Fibroblast of villous mesenchyme (primary cell): Measurements from ENCODE around the gene RUNX1. TPM values are rescaled to one million over a fixed set of nuclear protein-coding genes. Genes with fewer than 3 reads are reported as not detected.

Experiments used
- DNase-seq: peaks from one replicate; pipeline ENCODE4 v3.0.0-alpha.2; 2010; ENCODE audit warnings: low read depth
- H3K4me3 ChIP-seq: 2 replicates; pipeline ENCODE4 v1.5.1; 2011; ENCODE audit warnings: low read depth, mild to moderate bottlenecking, low read length
- total RNA-seq: library from RNA; depleted of rRNA; stranded (reverse); fragments of >200 nt; gene quantifications from 2 replicates; pipeline ENCODE4 v1.2.3, GENCODE V29; 2012
- TF ChIP-seq, protein P1 (sequence below): IDR thresholded peaks from 2 replicates; pipeline ENCODE4 v1.5.1; 2012; ENCODE audit warnings: low read depth, mild to moderate bottlenecking, low read length; ENCODE audit not compliant: insufficient read depth

The RUNX1 gene
- total RNA-seq, 1 donor, result 21.6 TPM

GRCh38 chr21:34838956-34839820 lies 209.9 kb downstream of the RUNX1 start:
- TF ChIP-seq, protein P1, sequence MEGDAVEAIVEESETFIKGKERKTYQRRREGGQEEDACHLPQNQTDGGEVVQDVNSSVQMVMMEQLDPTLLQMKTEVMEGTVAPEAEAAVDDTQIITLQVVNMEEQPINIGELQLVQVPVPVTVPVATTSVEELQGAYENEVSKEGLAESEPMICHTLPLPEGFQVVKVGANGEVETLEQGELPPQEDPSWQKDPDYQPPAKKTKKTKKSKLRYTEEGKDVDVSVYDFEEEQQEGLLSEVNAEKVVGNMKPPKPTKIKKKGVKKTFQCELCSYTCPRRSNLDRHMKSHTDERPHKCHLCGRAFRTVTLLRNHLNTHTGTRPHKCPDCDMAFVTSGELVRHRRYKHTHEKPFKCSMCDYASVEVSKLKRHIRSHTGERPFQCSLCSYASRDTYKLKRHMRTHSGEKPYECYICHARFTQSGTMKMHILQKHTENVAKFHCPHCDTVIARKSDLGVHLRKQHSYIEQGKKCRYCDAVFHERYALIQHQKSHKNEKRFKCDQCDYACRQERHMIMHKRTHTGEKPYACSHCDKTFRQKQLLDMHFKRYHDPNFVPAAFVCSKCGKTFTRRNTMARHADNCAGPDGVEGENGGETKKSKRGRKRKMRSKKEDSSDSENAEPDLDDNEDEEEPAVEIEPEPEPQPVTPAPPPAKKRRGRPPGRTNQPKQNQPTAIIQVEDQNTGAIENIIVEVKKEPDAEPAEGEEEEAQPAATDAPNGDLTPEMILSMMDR, result no peak
- peak overlapping the region; percentile 47 for H3K4me3 ChIP-seq
- DNase-seq, result no peak

- TF ChIP-seq, protein P1, result no peak
- DNase-seq, result peak; percentile 51
- H3K4me3 ChIP-seq, result peak overlapping the region; percentile 47
Measured at GRCh38 chr21:34836933-34837505, 212.1 kb downstream of the RUNX1 start.

DNA sequence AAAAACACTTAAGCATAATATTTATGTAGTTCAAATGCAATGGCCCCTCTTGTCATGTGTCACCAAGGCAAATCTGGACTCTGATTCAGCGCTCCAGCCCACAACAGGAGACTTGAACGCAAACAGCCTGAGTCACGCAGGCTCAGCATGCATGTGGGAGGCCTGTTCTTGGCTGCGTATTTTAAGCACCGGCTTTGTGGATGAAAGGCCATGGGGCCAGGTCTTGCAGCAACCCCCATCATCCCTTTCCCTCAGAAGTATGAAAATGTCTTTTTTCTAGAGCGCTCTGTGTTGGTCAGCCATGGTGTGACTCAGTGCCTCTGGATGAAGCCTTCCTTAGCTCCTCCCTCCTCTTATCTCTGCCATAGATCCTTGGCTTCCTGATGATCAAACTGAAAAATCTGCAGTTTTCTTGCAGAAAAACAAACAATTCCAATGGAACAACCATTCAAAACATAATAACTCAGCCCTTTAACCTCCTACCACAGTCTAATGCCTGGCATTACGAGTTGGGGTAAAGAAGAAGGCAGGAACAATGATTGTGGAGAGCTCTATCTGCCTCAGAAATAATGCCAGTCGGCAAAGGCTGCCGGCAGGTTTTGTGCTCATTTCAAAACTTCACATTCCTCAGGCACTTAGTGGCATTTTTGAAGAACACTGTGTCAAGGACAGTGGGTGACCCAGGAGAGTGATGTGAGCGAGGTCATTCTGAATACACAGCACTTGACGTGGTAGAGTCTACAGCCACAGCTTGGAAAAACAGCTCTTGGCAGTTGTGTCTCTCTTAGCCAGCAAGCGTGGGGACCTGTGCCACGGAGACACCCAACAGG lies 212.8 kb downstream of the RUNX1 start:
- TF ChIP-seq, protein P1, result no peak
- peak; percentile 100 for DNase-seq
- H3K4me3 ChIP-seq, result peak overlapping the region; percentile 47

- TF ChIP-seq, protein P1, result no peak
- no peak overlapping the region for H3K4me3 ChIP-seq
- peak; percentile 91 for DNase-seq
Measured at GRCh38 chr21:34835526-34835925, 213.6 kb downstream of the RUNX1 start.

DNA sequence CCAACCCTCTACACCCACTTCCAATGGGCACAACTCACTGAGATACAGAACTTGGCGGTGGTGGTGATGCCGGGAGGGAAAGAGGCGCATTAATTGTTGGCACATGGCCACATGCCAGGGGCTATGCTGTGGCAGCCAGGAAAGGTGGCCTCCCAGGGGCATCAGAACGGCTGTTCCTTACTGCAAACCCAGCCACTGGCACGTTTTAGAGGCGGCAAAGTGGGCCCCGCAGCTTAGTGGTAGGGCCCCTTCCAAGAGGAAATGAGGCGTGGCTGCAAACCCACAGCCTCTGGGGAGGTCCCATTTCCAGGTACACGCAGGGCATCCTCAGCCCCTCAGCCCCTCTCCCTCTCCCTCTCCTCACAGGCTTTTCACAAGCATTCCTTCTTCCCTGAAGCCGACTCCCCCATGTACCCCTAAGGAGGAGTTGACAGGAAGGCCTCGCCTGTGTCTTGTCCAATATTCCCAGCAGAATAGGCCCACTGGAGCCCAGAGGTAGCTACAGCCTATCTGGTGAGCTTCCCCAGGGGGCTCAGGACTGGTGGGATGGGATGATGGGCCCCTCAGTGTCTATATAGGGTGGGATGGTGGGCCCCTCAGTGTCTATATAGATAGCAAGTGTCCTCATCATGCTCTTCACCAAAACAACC lies 214.1 kb downstream of the RUNX1 start:
- no peak for DNase-seq
- TF ChIP-seq, protein P1, result no peak
- H3K4me3 ChIP-seq, result no peak overlapping the region

GRCh38 chr21:34834290-34834689 lies 214.8 kb downstream of the RUNX1 start:
- TF ChIP-seq, protein P1, result no peak
- no peak overlapping the region for H3K4me3 ChIP-seq
- no peak for DNase-seq
